Panc1 (cell line): Measurements from ENCODE around the gene FRMD4A.

Experiments
- CTCF ChIP-seq: fragments of 450-650 bp; IDR thresholded peaks from 2 replicates; pipeline ENCODE4 v1.5.1; 2017; ENCODE audit warnings: mild to moderate bottlenecking
- POLR2AphosphoS5 ChIP-seq: IDR thresholded peaks from 2 replicates; pipeline ENCODE4 v1.6.1; 2012; ENCODE audit warnings: mild to moderate bottlenecking, low read depth, low read length, moderate library complexity
- SIN3A ChIP-seq: IDR thresholded peaks from 2 replicates; pipeline ENCODE4 v1.6.1; 2012; ENCODE audit warnings: low read depth, mild to moderate bottlenecking, low read length, moderate library complexity, borderline replicate concordance; ENCODE audit not compliant: insufficient read depth
- TF ChIP-seq, protein P1 (sequence below), 2 experiments: IDR thresholded peaks; 2 replicates each; pipeline ENCODE4 v1.6.1; 2011 to 2012; ENCODE audit warnings: low read depth in 2 of 2, control low read depth in 1 of 2, low read length in 1 of 2, mild to moderate bottlenecking in 1 of 2, moderate library complexity in 1 of 2; ENCODE audit not compliant: insufficient read depth in 1 of 2

- TF ChIP-seq POLR2AphosphoS5 (no peak), CTCF (no peak), SIN3A (no peak)
- TF ChIP-seq, protein P1, sequence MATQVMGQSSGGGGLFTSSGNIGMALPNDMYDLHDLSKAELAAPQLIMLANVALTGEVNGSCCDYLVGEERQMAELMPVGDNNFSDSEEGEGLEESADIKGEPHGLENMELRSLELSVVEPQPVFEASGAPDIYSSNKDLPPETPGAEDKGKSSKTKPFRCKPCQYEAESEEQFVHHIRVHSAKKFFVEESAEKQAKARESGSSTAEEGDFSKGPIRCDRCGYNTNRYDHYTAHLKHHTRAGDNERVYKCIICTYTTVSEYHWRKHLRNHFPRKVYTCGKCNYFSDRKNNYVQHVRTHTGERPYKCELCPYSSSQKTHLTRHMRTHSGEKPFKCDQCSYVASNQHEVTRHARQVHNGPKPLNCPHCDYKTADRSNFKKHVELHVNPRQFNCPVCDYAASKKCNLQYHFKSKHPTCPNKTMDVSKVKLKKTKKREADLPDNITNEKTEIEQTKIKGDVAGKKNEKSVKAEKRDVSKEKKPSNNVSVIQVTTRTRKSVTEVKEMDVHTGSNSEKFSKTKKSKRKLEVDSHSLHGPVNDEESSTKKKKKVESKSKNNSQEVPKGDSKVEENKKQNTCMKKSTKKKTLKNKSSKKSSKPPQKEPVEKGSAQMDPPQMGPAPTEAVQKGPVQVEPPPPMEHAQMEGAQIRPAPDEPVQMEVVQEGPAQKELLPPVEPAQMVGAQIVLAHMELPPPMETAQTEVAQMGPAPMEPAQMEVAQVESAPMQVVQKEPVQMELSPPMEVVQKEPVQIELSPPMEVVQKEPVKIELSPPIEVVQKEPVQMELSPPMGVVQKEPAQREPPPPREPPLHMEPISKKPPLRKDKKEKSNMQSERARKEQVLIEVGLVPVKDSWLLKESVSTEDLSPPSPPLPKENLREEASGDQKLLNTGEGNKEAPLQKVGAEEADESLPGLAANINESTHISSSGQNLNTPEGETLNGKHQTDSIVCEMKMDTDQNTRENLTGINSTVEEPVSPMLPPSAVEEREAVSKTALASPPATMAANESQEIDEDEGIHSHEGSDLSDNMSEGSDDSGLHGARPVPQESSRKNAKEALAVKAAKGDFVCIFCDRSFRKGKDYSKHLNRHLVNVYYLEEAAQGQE (IDR thresholded peaks at IDR 0.05; ENCODE audit: insufficient read depth in 1 of 2, low read depth in 2 of 2, low read length in 1 of 2): no peak
Observed at GRCh38 chr10:14219411-14219810, 111.3 kb downstream of the FRMD4A start.
